MCF 10A (cell line): Measurements from ENCODE around the gene PDLIM7. TPM values are rescaled to one million over a fixed set of nuclear protein-coding genes. Genes with fewer than 3 reads are reported as not detected.

Experiments
- BruUV-seq: library from RNA; stranded (reverse); fragments of 400-500 nt; replicated peaks from 2 replicates; lab custom pipeline; 2021; lab: Mats Ljungman, UMichigan
- CTCF ChIA-PET: fragments of 300-600 bp; sonication (Branson Sonifier 250); formaldehyde crosslinking; extraction: SDS; loops from one replicate; lab custom pipeline; 2021; ENCODE audit warnings: antibody characterized with exemption, inconsistent platforms; lab: Yijun Ruan, JAX
- POLR2A ChIA-PET: fragments of 300-600, 350-650 bp; sonication (Branson Sonifier 250); formaldehyde crosslinking; extraction: SDS; loops from one replicate; lab custom pipeline; 2020; ENCODE audit warnings: antibody characterized with exemption, inconsistent platforms; lab: Yijun Ruan, JAX
- DNase-seq: peaks from one replicate; pipeline ENCODE4 v3.0.0-alpha.2; 2018; ENCODE audit not compliant: unreplicated experiment
- H3K27ac Mint-ChIP-seq: one replicate; pipeline ENCODE4 v1.8.0; 2022; ENCODE audit warnings: mild to moderate bottlenecking, low read depth, mixed read lengths; ENCODE audit not compliant: unreplicated experiment
- H3K27me3 Mint-ChIP-seq: one replicate; pipeline ENCODE4 v1.8.0; 2022; ENCODE audit warnings: mixed read lengths; ENCODE audit not compliant: insufficient read depth, unreplicated experiment
- H3K36me3 Mint-ChIP-seq: one replicate; pipeline ENCODE4 v1.8.0; 2022; ENCODE audit warnings: mild to moderate bottlenecking, moderate library complexity, mixed read lengths; ENCODE audit not compliant: insufficient read depth, unreplicated experiment
- H3K4me1 Mint-ChIP-seq: one replicate; pipeline ENCODE4 v1.8.0; 2022; ENCODE audit warnings: mixed read lengths; ENCODE audit not compliant: insufficient read depth, unreplicated experiment
- H3K4me3 Mint-ChIP-seq: one replicate; pipeline ENCODE4 v1.8.0; 2022; ENCODE audit warnings: mild to moderate bottlenecking, moderate library complexity, mixed read lengths; ENCODE audit not compliant: unreplicated experiment
- H3K9me3 Mint-ChIP-seq: one replicate; pipeline ENCODE4 v1.8.0; 2022; ENCODE audit warnings: mixed read lengths; ENCODE audit not compliant: unreplicated experiment
- CTCF ChIP-seq: fragments of 200-600 bp; IDR thresholded peaks from one replicate; pipeline ENCODE4 v1.8.0; 2022; ENCODE audit warnings: antibody characterized with exemption, mild to moderate bottlenecking; ENCODE audit not compliant: unreplicated experiment
- intact Hi-C: fragments of 100-400 bp; cut with micrococcal nuclease; formaldehyde crosslinking; loops from 2 replicates; pipeline ENCODE4 v1.14.1; 2022
- total RNA-seq: library from RNA; stranded (reverse); gene quantifications from 2 replicates; pipeline ENCODE4 v1.2.3, GENCODE V29; 2022

The PDLIM7 gene
- total RNA-seq, 1 experiment from 2014 or later = 257 TPM

- no TSS peak for BruUV-seq
- H3K4me3 Mint-ChIP-seq = no peak overlapping the region
- no peak for TF ChIP-seq CTCF
- POLR2A ChIA-PET = interaction anchor here (0.7 to 12.7 kb wide), 6 partner anchors 12 to 68 kb away, joined by 3 to 202 read pairs (median 6); partner anchors contain the start of genes PDLIM7, PFN3 and PRR7
- no peaks in the 10 kb centered on the region for H3K9me3 Mint-ChIP-seq
- DNase-seq = no peak
- intact Hi-C loops = no loop called here
- no peaks in the 10 kb centered on the region for H3K27me3 Mint-ChIP-seq
- peaks cover 6% of the 10 kb centered on the region for H3K4me1 Mint-ChIP-seq
- H3K36me3 Mint-ChIP-seq = peaks cover 35% of the 10 kb centered on the region
- no peak overlapping the region for H3K27ac Mint-ChIP-seq
- CTCF ChIA-PET = interaction anchor here (0.5 to 15.3 kb wide), 20 partner anchors 7 to 347 kb away, joined by 3 to 277 read pairs (median 5); partner anchors contain the start of genes PFN3 and PRR7
Measured at GRCh38 chr5:177457852-177458681, 39.3 kb downstream of the PDLIM7 start.

GRCh38 chr5:177456976-177457851, 40.2 kb downstream of the PDLIM7 start:
- H3K36me3 Mint-ChIP-seq = peaks cover 38% of the 10 kb centered on the region
- CTCF ChIA-PET = interaction anchor here (0.5 to 15.3 kb wide), 34 partner anchors 8 to 1421 kb away, joined by 3 to 277 read pairs (median 4); partner anchors contain the start of genes PFN3 and PRR7
- H3K4me1 Mint-ChIP-seq = peaks cover 6% of the 10 kb centered on the region
- intact Hi-C loops = no loop called here
- POLR2A ChIA-PET = interaction anchor here (0.7 to 12.7 kb wide), 7 partner anchors 11 to 106 kb away, joined by 3 to 202 read pairs (median 4); partner anchors contain the start of genes LMAN2, PDLIM7, PFN3 and PRR7
- TSS peak; percentile 48 for BruUV-seq
- no peak overlapping the region for H3K27ac Mint-ChIP-seq
- DNase-seq = peak; percentile 99
- TF ChIP-seq CTCF = peak; percentile 68
- H3K27me3 Mint-ChIP-seq = no peaks in the 10 kb centered on the region
- H3K9me3 Mint-ChIP-seq = no peaks in the 10 kb centered on the region
- H3K4me3 Mint-ChIP-seq = no peak overlapping the region

- TF ChIP-seq CTCF = no peak
- POLR2A ChIA-PET = interaction anchor here (1.4 to 12.7 kb wide), 3 partner anchors 11 to 53 kb away, joined by 9 to 202 read pairs (median 44); partner anchors contain the start of genes PDLIM7, PFN3 and PRR7
Measured at GRCh38 chr5:177456591-177456964, 40.8 kb downstream of the PDLIM7 start.

More at GRCh38 chr5:177456591-177456964, 40.8 kb downstream of the PDLIM7 start:
- Mint-ChIP-seq H3K27ac (no peak overlapping the region), H3K4me1 (peaks cover 6% of the 10 kb centered on the region), H3K9me3 (no peaks in the 10 kb centered on the region), H3K4me3 (peak overlapping the region; percentile 70), H3K36me3 (peaks cover 41% of the 10 kb centered on the region), H3K27me3 (no peaks in the 10 kb centered on the region)
- DNase-seq = no peak
- intact Hi-C loops = no loop called here
- CTCF ChIA-PET = interaction anchor here (0.6 to 15.3 kb wide), 26 partner anchors 8 to 343 kb away, joined by 3 to 277 read pairs (median 6); partner anchors contain the start of genes PFN3 and PRR7
- BruUV-seq = no TSS peak
